Endodermal cell (in vitro differentiated cells): ENCODE data around the gene RPL18. TPM values are rescaled to one million over a fixed set of nuclear protein-coding genes. Genes with fewer than 3 reads are reported as not detected.

Source experiments
- DNase-seq: peaks from one replicate; pipeline ENCODE4 v3.0.0-alpha.2; 2017
- H3K27ac ChIP-seq: 2 replicates; pipeline ENCODE4 v1.5.1; 2013; ENCODE audit warnings: mild to moderate bottlenecking, low read depth, low read length, moderate library complexity
- H3K27me3 ChIP-seq: 2 replicates; pipeline ENCODE4 v1.6.1; 2013; ENCODE audit warnings: mild to moderate bottlenecking, low read length, moderate library complexity; ENCODE audit not compliant: insufficient read depth, control insufficient read depth, poor library complexity, severe bottlenecking
- H3K36me3 ChIP-seq: 2 replicates; pipeline ENCODE4 v1.7.0; 2013; ENCODE audit warnings: mild to moderate bottlenecking, low read length, moderate library complexity; ENCODE audit not compliant: control insufficient read depth, insufficient read depth
- H3K4me1 ChIP-seq: one replicate; pipeline ENCODE4 v1.7.0; 2013; ENCODE audit warnings: low read length; ENCODE audit not compliant: control insufficient read depth, insufficient read depth
- H3K4me3 ChIP-seq: 2 replicates; pipeline ENCODE4 v1.5.1; 2013; ENCODE audit warnings: mild to moderate bottlenecking, low read length, moderate library complexity
- H3K9ac ChIP-seq: 2 replicates; pipeline ENCODE4 v1.6.1; 2013; ENCODE audit warnings: mild to moderate bottlenecking, low read length, moderate library complexity; ENCODE audit not compliant: poor library complexity, severe bottlenecking; ENCODE audit errors: extremely low read depth
- H3K9me3 ChIP-seq: 2 replicates; pipeline ENCODE4 v1.6.1; 2013; ENCODE audit warnings: mild to moderate bottlenecking, low read length, moderate library complexity; ENCODE audit not compliant: control insufficient read depth
- H3K27ac Mint-ChIP-seq: 2 replicates; pipeline ENCODE4 v1.8.0; 2020; ENCODE audit warnings: mixed read lengths
- H3K27me3 Mint-ChIP-seq: 2 replicates; pipeline ENCODE4 v1.8.0; 2021; ENCODE audit warnings: mild to moderate bottlenecking, mixed read lengths; ENCODE audit not compliant: insufficient read depth
- H3K36me3 Mint-ChIP-seq: 2 replicates; pipeline ENCODE4 v1.8.0; 2020; ENCODE audit warnings: low read depth, mixed read lengths
- H3K4me1 Mint-ChIP-seq: 2 replicates; pipeline ENCODE4 v1.8.0; 2020; ENCODE audit warnings: mixed read lengths
- H3K4me3 Mint-ChIP-seq: 2 replicates; pipeline ENCODE4 v1.8.0; 2020; ENCODE audit warnings: mild to moderate bottlenecking, moderate library complexity, mixed read lengths
- H3K9me3 Mint-ChIP-seq: 2 replicates; pipeline ENCODE4 v1.8.0; 2020; ENCODE audit warnings: mild to moderate bottlenecking, mixed read lengths
- CTCF ChIP-seq: fragments of 200-600 bp; sonication (generic); conservative IDR thresholded peaks from 2 replicates; pipeline ENCODE4 v1.5.0; 2021; ENCODE audit warnings: antibody characterized with exemption, mild to moderate bottlenecking
- WGBS, 2 experiments: methylation state at CpG; one replicate each; pipeline versions ENCODE4 v1.1.5 to v1.1.7; 2013; ENCODE audit warnings: missing lambda C conversion rate in 2 of 2, mixed read lengths in 1 of 2; ENCODE audit not compliant: insufficient coverage in 1 of 2, insufficient read length in 1 of 2; 5-methylcytosine and 5-hydroxymethylcytosine counted together
- total RNA-seq, 2 donors: library from RNA; stranded (reverse); fragmentation: NEBNext Ultra II Directional in 1 of 2; extraction: Animal tissue kit (Norgen Biotek cat#: 25700) in 1 of 2; gene quantifications; 2 replicates in 1 of 2; 3 replicates in 1 of 2; pipeline ENCODE4 v1.2.1, GENCODE V29; 2021

The RPL18 gene
- total RNA-seq, 2 donors from 2014 or later: 1,531 to 1,574 TPM

DNA sequence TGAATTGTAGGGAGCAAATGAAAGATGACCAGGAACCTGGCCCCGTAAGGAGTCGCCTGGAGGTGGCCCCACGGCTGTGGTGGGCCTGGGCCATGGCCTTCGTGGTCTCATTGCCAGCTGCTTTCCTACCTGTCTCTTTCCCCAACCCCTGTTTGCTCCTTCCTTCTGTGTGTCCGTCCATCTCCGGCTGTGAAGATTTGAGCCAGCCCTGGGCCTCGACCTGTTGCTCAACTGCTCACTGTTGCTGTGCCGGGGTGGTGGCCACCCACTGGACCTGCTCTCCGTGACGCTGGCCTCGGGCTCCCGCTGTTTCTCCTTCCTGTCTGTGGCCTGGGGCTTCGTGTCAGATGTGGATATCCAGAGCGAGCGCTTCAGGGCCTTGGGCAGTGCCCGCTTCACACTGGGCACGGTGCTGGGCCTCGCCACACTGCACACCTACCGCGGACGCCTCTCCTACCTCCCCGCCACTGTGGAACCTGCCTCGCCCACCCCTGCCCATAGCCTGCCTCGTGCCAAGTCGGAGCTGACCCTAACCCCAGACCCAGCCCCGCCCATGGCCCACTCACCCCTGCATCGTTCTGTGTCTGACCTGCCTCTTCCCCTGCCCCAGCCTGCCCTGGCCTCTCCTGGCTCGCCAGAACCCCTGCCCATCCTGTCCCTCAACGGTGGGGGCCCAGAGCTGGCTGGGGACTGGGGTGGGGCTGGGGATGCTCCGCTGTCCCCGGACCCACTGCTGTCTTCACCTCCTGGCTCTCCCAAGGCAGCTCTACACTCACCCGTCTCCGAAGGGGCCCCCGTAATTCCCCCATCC lies 9.7 kb upstream of the RPL18 start:
- Mint-ChIP-seq H3K4me3 (no peak overlapping the region), H3K36me3 (peaks cover 14% of the 10 kb centered on the region), H3K27me3 (no peaks in the 10 kb centered on the region), H3K27ac (no peak overlapping the region), H3K4me1 (peaks cover 25% of the 10 kb centered on the region), H3K9me3 (no peaks in the 10 kb centered on the region)
- DNase-seq: no peak
- WGBS, 2 experiments: 95 to 99% methylated on average over 22 to 34 of the region's 34 CpGs
- H3K9ac ChIP-seq: no peak overlapping the region
- no peak for TF ChIP-seq CTCF
- H3K27ac ChIP-seq: no peak overlapping the region
- peaks cover 24% of the 10 kb centered on the region for H3K4me1 ChIP-seq
- H3K9me3 ChIP-seq: no peaks in the 10 kb centered on the region
- H3K36me3 ChIP-seq: peaks cover 10% of the 10 kb centered on the region
- H3K4me3 ChIP-seq: no peak overlapping the region
- no peaks in the 10 kb centered on the region for H3K27me3 ChIP-seq

DNA sequence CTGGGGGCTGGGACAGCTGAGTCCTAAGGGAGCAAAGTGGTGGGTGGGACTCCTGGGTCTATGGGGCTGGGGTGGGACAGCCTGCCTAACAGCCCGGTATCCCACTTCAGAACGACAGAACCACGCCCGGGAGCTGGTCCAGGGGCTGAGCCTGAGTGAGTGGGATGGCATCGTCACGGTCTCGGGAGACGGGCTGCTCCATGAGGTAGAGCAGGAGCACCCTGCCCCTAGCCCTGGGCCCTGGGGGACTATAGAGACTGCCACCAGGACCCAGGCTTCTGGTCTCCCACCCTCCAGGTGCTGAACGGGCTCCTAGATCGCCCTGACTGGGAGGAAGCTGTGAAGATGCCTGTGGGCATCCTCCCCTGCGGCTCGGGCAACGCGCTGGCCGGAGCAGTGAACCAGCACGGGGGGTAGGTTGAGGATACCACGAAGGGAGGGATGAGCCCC lies 8.9 kb upstream of the RPL18 start:
- DNase-seq: no peak
- Mint-ChIP-seq H3K4me3 (no peak overlapping the region), H3K27ac (peak overlapping the region; percentile 91), H3K27me3 (no peaks in the 10 kb centered on the region), H3K36me3 (peaks cover 14% of the 10 kb centered on the region), H3K4me1 (peaks cover 27% of the 10 kb centered on the region), H3K9me3 (no peaks in the 10 kb centered on the region)
- WGBS, 2 experiments: 96% methylated on average over 13 to 17 of the region's 17 CpGs
- no peaks in the 10 kb centered on the region for H3K9me3 ChIP-seq
- no peak overlapping the region for H3K4me3 ChIP-seq
- peaks cover 20% of the 10 kb centered on the region for H3K4me1 ChIP-seq
- TF ChIP-seq CTCF: no peak
- H3K27me3 ChIP-seq: no peaks in the 10 kb centered on the region
- H3K36me3 ChIP-seq: peaks cover 10% of the 10 kb centered on the region
- peak overlapping the region; percentile 38 for H3K9ac ChIP-seq
- no peak overlapping the region for H3K27ac ChIP-seq

GRCh38 chr19:48627201-48627864 lies 8.4 kb upstream of the RPL18 start:
- Histone ChIP-seq H3K36me3 (peaks cover 10% of the 10 kb centered on the region), H3K4me3 (no peak overlapping the region), H3K9me3 (no peaks in the 10 kb centered on the region), H3K27ac (no peak overlapping the region), H3K4me1 (peaks cover 15% of the 10 kb centered on the region), H3K9ac (peak overlapping the region; percentile 38), H3K27me3 (no peaks in the 10 kb centered on the region)
- peaks cover 11% of the 10 kb centered on the region for H3K36me3 Mint-ChIP-seq
- no peaks in the 10 kb centered on the region for H3K27me3 Mint-ChIP-seq
- peak; percentile 81 for DNase-seq
- TF ChIP-seq CTCF: no peak
- peak overlapping the region; percentile 91 for H3K27ac Mint-ChIP-seq
- H3K4me1 Mint-ChIP-seq: peaks cover 27% of the 10 kb centered on the region
- WGBS, 2 experiments: 83 to 92% methylated on average over 2 to 6 of the region's 6 CpGs
- no peaks in the 10 kb centered on the region for H3K9me3 Mint-ChIP-seq
- H3K4me3 Mint-ChIP-seq: peak overlapping the region; percentile 24
